Neural cell (in vitro differentiated cells): ENCODE measurements around the gene MAD2L1.

Experiments used
- EZH2 ChIP-seq: fragments of 200-600, 300-800 bp; shearing (Covaris generic), sonication (generic); IDR thresholded peaks from 2 replicates; pipeline ENCODE4 v1.6.1; 2014; ENCODE audit warnings: antibody characterized with exemption, low read length, borderline replicate concordance, mild to moderate bottlenecking; ENCODE audit not compliant: insufficient read depth, poor library complexity, severe bottlenecking
- MXI1 ChIP-seq: fragments of 450-650 bp; conservative IDR thresholded peaks from 2 replicates; pipeline ENCODE4 v1.6.1; 2014; ENCODE audit warnings: antibody characterized with exemption, mild to moderate bottlenecking; ENCODE audit not compliant: poor library complexity, severe bottlenecking
- POLR2AphosphoS5 ChIP-seq: IDR thresholded peaks from 2 replicates; pipeline ENCODE4 v1.6.1; 2012
- RAD21 ChIP-seq: fragments of 450-650 bp; conservative IDR thresholded peaks from 2 replicates; pipeline ENCODE4 v1.6.1; 2014; ENCODE audit warnings: antibody characterized with exemption, mild to moderate bottlenecking, moderate library complexity
- TAF1 ChIP-seq: IDR thresholded peaks from 2 replicates; pipeline ENCODE4 v1.6.1; 2012; ENCODE audit warnings: low read depth
- TF ChIP-seq, protein P1 (sequence below): IDR thresholded peaks from 2 replicates; pipeline ENCODE4 v1.6.1; 2012; ENCODE audit warnings: borderline replicate concordance
- TF ChIP-seq, protein P2 (sequence below): fragments of 450-650 bp; IDR thresholded peaks from 2 replicates; pipeline ENCODE4 v1.5.1; 2014; ENCODE audit warnings: antibody characterized with exemption, mild to moderate bottlenecking, moderate library complexity; ENCODE audit not compliant: poor library complexity, severe bottlenecking

DNA sequence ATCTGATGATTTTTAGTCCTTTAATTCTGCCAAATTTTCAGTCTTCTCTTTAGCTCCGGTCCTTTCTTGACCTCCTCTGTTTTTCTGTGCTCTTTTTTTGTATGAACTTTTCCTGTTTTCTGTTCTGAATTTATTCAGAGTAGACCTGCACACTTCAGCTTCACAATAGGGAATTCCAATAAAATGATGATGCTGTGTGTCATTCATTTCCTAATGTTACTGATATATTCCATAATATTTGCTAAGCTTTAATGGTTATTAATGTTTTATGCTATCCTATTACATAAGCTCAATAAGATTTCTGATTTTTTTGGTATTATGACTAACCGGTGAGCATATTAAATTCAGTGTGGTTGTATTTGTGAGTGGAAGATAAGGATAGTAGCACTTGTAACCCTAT is 13.9 kb upstream of the MAD2L1 start:
- TF ChIP-seq, protein P1, sequence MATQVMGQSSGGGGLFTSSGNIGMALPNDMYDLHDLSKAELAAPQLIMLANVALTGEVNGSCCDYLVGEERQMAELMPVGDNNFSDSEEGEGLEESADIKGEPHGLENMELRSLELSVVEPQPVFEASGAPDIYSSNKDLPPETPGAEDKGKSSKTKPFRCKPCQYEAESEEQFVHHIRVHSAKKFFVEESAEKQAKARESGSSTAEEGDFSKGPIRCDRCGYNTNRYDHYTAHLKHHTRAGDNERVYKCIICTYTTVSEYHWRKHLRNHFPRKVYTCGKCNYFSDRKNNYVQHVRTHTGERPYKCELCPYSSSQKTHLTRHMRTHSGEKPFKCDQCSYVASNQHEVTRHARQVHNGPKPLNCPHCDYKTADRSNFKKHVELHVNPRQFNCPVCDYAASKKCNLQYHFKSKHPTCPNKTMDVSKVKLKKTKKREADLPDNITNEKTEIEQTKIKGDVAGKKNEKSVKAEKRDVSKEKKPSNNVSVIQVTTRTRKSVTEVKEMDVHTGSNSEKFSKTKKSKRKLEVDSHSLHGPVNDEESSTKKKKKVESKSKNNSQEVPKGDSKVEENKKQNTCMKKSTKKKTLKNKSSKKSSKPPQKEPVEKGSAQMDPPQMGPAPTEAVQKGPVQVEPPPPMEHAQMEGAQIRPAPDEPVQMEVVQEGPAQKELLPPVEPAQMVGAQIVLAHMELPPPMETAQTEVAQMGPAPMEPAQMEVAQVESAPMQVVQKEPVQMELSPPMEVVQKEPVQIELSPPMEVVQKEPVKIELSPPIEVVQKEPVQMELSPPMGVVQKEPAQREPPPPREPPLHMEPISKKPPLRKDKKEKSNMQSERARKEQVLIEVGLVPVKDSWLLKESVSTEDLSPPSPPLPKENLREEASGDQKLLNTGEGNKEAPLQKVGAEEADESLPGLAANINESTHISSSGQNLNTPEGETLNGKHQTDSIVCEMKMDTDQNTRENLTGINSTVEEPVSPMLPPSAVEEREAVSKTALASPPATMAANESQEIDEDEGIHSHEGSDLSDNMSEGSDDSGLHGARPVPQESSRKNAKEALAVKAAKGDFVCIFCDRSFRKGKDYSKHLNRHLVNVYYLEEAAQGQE, result no peak
- TF ChIP-seq, protein P2, sequence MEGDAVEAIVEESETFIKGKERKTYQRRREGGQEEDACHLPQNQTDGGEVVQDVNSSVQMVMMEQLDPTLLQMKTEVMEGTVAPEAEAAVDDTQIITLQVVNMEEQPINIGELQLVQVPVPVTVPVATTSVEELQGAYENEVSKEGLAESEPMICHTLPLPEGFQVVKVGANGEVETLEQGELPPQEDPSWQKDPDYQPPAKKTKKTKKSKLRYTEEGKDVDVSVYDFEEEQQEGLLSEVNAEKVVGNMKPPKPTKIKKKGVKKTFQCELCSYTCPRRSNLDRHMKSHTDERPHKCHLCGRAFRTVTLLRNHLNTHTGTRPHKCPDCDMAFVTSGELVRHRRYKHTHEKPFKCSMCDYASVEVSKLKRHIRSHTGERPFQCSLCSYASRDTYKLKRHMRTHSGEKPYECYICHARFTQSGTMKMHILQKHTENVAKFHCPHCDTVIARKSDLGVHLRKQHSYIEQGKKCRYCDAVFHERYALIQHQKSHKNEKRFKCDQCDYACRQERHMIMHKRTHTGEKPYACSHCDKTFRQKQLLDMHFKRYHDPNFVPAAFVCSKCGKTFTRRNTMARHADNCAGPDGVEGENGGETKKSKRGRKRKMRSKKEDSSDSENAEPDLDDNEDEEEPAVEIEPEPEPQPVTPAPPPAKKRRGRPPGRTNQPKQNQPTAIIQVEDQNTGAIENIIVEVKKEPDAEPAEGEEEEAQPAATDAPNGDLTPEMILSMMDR, result no peak
- TF ChIP-seq EZH2, result no peak
- no peak for TF ChIP-seq MXI1
- TF ChIP-seq POLR2AphosphoS5, result no peak
- no peak for TF ChIP-seq RAD21
- TF ChIP-seq TAF1, result no peak
